Heart left ventricle (tissue), 16 donors: ENCODE measurements around the gene ENAH. TPM values are rescaled to one million over a fixed set of nuclear protein-coding genes. Genes with fewer than 3 reads are reported as not detected.

Experiments used
- ATAC-seq, 4 donors: fragments of 200-7000 bp; cut with Tn5 transposase; one replicate each; pipeline ENCODE4 v1.9.1; 2020 to 2022; ENCODE audit warnings: moderate library complexity in 4 of 4, mild to moderate bottlenecking in 3 of 4, moderate number of reproducible peaks in 1 of 4
- DNase-seq, 5 donors: peaks; one replicate each; pipeline ENCODE4 v3.0.0-alpha.2; 2020
- H3K27ac ChIP-seq, 12 donors: fragments of 200-600 bp; sonication (generic) in 4 of 12; one replicate each; pipeline versions ENCODE4 v1.5.0 to v1.8.0; 2016 to 2022; ENCODE audit warnings: mild to moderate bottlenecking in 2 of 12
- H3K27me3 ChIP-seq, 9 donors: fragments of 200-600 bp; sonication (generic) in 2 of 9; one replicate each; pipeline versions ENCODE4 v1.5.1 to v1.8.0; 2016 to 2022; ENCODE audit warnings: mild to moderate bottlenecking in 3 of 9
- H3K36me3 ChIP-seq, 9 donors: fragments of 200-600 bp; sonication (generic) in 2 of 9; one replicate each; pipeline versions ENCODE4 v1.5.0 to v1.8.0; 2018 to 2022; ENCODE audit warnings: mild to moderate bottlenecking in 2 of 9
- H3K4me1 ChIP-seq, 12 donors: fragments of 200-600 bp; sonication (generic) in 4 of 12; one replicate each; pipeline versions ENCODE4 v1.5.0 to v1.8.0; 2016 to 2022; ENCODE audit warnings: mild to moderate bottlenecking in 3 of 12
- H3K4me3 ChIP-seq, 12 donors: fragments of 200-600 bp; sonication (generic) in 4 of 12; one replicate each; pipeline versions ENCODE4 v1.5.0 to v1.8.0; 2017 to 2022; ENCODE audit warnings: mild to moderate bottlenecking in 9 of 12, moderate library complexity in 4 of 12
- H3K9me3 ChIP-seq, 12 donors: fragments of 200-600 bp; sonication (generic) in 4 of 12; one replicate each; pipeline versions ENCODE4 v1.5.0 to v1.8.0; 2016 to 2022; ENCODE audit warnings: mild to moderate bottlenecking in 1 of 12
- POLR2A ChIP-seq, 2 donors: fragments of 450-650 bp; IDR thresholded peaks; one replicate each; pipeline ENCODE4 v1.6.1; 2017; ENCODE audit warnings: antibody characterized with exemption in 2 of 2, mild to moderate bottlenecking in 2 of 2, moderate library complexity in 2 of 2
- WGBS, 4 donors: extraction: QIAGEN DNeasy Blood & Tissue Kit in 2 of 4; methylation state at CpG; one replicate each; pipeline versions ENCODE4 v1.1.5 to v1.1.7; 2013 to 2018; 5-methylcytosine and 5-hydroxymethylcytosine counted together
- intact Hi-C, 10 donors: fragments of 100-400 bp; cut with DNase I; formaldehyde crosslinking; loops; one replicate each; pipeline versions ENCODE4 v1.11.1 to v1.14.2; 2022
- polyA plus RNA-seq, 2 donors: library from polyadenylated mRNA; stranded (reverse); fragments of 200-250 nt; gene quantifications; one replicate each; pipeline ENCODE4 v1.2.3, GENCODE V29; 2013
- total RNA-seq, 9 donors: library from RNA; depleted of rRNA in 2 of 9; stranded (reverse); fragments of >200 nt in 2 of 9; fragmentation: NEBNext Ultra II Directional in 3 of 9; extraction: Animal tissue kit (Norgen Biotek cat#: 25700) in 3 of 9; gene quantifications; one replicate each; pipeline versions ENCODE4 v1.1.0 to v1.2.4, GENCODE V29; 2016 to 2023
- TF ChIP-seq, protein P1 (sequence below), 12 donors: fragments of 200-600 bp; sonication (generic) in 4 of 12; IDR thresholded peaks; one replicate each; pipeline versions ENCODE4 v1.5.0 to v1.8.0; 2018 to 2022; ENCODE audit warnings: antibody characterized with exemption in 12 of 12, mild to moderate bottlenecking in 5 of 12
- donor health status: ischemic (EF 13 %, LVEDD 7.1; RV severe dilation, severe dysfunction).
- donor health status: healthy with polysubstance abuse.
- donor health status: DM: no; HTN: yes; CAD: no.
- donor health status: DM: no; HTN: no; CAD: no.
- donor health status: ischemic (EF 25% LVEDD 6.9; RV normal size, moderate dysfunction).
- donor health status: ischemic (EF 25% LVEDD 5.7; RV mildly dilated, moderate dysfunction).
- donor health status: healthy.
- donor health status: DM: yes; HTN: yes; CAD: no.
- donor health status: ischemic (EF 35%, LVEDD 5.7; RV mildly dilated, moderate dysfunction).
- donor health status: nonischemic (EF 11% LVEDD 7.7; RV severe dilation, severe dysfunction).
- donor health status: DM: yes; HTN: yes; CAD: no.
- donor health status: PGD.
- donor health status: ischemic (EF 29% LVEDD 5.4; RV normal size, mild dysfunction).
- donor health status: nonischemic (EF 23%, LVEDD 6.1; RV moderate dilation, normal function).

ENAH gene
- total and polyA plus RNA-seq, 11 donors: 17.0 to 183 (median 86.1) TPM

DNA sequence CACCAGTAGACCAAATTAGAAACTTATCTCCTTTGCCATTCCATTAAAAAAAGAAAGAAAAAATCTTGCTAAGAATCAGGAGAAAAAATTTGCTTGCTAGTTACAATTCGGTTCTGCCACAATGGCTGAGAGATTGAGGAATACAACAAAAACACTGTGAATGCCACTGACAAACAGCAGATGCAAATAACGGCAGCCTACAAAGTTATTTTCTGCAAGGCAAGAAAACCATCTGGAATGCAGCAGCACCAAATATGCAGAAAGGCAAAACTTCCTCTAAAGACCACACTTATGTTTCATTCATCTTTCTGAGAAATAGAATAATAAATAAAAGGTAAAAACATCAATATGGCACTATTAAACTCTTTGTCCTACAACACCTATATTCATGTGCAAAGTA, 75.7 kb downstream of the ENAH start:
- TF ChIP-seq, protein P1, sequence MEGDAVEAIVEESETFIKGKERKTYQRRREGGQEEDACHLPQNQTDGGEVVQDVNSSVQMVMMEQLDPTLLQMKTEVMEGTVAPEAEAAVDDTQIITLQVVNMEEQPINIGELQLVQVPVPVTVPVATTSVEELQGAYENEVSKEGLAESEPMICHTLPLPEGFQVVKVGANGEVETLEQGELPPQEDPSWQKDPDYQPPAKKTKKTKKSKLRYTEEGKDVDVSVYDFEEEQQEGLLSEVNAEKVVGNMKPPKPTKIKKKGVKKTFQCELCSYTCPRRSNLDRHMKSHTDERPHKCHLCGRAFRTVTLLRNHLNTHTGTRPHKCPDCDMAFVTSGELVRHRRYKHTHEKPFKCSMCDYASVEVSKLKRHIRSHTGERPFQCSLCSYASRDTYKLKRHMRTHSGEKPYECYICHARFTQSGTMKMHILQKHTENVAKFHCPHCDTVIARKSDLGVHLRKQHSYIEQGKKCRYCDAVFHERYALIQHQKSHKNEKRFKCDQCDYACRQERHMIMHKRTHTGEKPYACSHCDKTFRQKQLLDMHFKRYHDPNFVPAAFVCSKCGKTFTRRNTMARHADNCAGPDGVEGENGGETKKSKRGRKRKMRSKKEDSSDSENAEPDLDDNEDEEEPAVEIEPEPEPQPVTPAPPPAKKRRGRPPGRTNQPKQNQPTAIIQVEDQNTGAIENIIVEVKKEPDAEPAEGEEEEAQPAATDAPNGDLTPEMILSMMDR (IDR thresholded peaks at IDR 0.05): no peak
- no peak for TF ChIP-seq POLR2A (IDR thresholded peaks at IDR 0.05)
- H3K36me3 ChIP-seq: no peaks in the 10 kb centered on the region
- H3K4me3 ChIP-seq: no peak overlapping the region
- intact Hi-C loops: loop anchor here in 4 of 10 donors (5.0 to 10.0 kb wide), 3 partner anchors 68 to 78 kb away; partner anchors contain the start of gene ENAH (in 3 of the 4)
- H3K4me1 ChIP-seq: peaks cover 0 to 68% (median 37%) of the 10 kb centered on the region in 12 donors
- H3K27ac ChIP-seq: peak overlapping the region in 3 of 12 donors; percentile 6 to 69 (median 23)
- ATAC-seq: no peak
- no peak for DNase-seq
- H3K27me3 ChIP-seq: no peaks in the 10 kb centered on the region
- H3K9me3 ChIP-seq: no peaks in the 10 kb centered on the region
- 26 to 44% (median 31%) methylated on average over 2 of the region's 2 CpGs for WGBS, 4 donors

DNA sequence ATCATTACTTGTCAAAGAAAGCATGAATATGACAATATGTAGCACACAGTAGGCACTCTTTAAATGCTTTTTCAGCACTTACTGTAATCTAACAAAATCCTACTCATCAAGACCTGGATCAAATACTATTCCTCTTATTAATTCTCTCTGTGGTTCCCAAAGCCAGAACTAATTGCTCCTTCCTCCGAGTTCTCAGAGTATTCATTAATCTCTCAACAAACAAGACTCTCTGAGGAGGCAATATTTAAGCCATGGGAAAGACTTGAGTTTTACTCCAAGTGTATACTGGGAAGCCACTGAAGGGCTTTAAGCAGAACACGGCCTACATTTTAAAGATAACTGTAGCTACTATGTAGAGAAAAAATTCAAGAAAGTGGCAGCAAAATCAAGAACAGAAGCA, 79.7 kb downstream of the ENAH start:
- Histone ChIP-seq H3K27me3 (no peaks in the 10 kb centered on the region), H3K27ac (no peak overlapping the region), H3K36me3 (no peaks in the 10 kb centered on the region), H3K9me3 (no peaks in the 10 kb centered on the region), H3K4me3 (no peak overlapping the region), H3K4me1 (peaks cover 0 to 43% (median 12%) of the 10 kb centered on the region in 12 donors)
- ATAC-seq: no peak
- 77 to 92% (median 83%) methylated on average over 2 of the region's 2 CpGs for WGBS, 4 donors
- TF ChIP-seq, protein P1 (IDR thresholded peaks at IDR 0.05): no peak
- no peak for TF ChIP-seq POLR2A (IDR thresholded peaks at IDR 0.05)
- intact Hi-C loops: loop anchor here in 3 of 10 donors (10.0 kb wide), 2 partner anchors 72 to 82 kb away; partner anchors contain the start of gene ENAH (in 2 of the 3)
- DNase-seq: no peak

DNA sequence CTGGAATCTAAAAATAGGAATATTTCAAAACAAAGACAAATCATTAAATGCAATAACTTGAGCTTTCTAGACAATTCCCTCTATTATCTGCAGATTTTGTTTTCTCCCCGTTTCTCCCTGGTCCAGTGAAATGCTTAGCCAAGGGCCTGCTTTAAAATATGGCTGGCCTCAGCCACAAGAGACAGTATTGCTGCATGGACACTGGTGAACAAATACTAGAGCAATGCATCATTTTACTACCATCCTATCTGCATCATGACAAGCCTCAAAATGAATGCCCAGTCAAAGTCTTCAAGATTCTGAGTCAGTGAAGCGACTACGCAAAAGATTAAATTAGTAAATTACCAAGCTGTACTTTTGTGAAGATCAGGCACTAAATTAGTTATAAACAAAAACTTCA, 80.5 kb downstream of the ENAH start:
- Histone ChIP-seq H3K36me3 (no peaks in the 10 kb centered on the region), H3K9me3 (no peaks in the 10 kb centered on the region), H3K4me1 (peaks cover 0 to 42% (median 8%) of the 10 kb centered on the region in 12 donors), H3K27ac (no peak overlapping the region), H3K4me3 (no peak overlapping the region), H3K27me3 (no peaks in the 10 kb centered on the region)
- no peak for DNase-seq
- WGBS, 4 donors: 72 to 79% (median 77%) methylated on average over 3 of the region's 3 CpGs
- intact Hi-C loops: loop anchor here in 3 of 10 donors (10.0 kb wide), 2 partner anchors 72 to 82 kb away; partner anchors contain the start of gene ENAH (in 2 of the 3)
- ATAC-seq: peak in 2 of 4 donors; percentile 50 to 54
- no peak for TF ChIP-seq POLR2A (IDR thresholded peaks at IDR 0.05)
- TF ChIP-seq, protein P1 (IDR thresholded peaks at IDR 0.05): peak in 4 of 12 donors; percentile 17 to 35 (median 28)

DNA sequence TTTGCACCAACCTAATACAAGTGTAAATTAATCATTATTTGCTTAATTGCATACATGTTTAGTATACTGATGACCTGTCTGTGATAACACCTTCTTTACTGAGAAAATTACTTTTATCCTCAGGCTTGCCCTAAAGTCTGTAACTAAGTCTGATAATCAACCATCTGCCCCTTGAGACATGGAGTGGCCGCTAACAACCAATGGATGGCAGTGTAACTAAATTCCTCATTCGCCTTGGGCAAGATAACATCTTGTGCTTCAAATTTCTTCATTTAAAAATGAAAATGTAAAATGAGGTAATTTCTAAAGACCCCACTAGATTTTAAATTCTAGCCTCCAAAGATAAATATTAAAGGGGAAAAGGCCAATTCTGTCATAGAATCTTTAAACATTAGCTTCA, 85.1 kb downstream of the ENAH start:
- peaks cover 0 to 24% (median 4%) of the 10 kb centered on the region in 9 donors for H3K36me3 ChIP-seq
- peaks cover 0 to 46% (median 2%) of the 10 kb centered on the region in 12 donors for H3K4me1 ChIP-seq
- no peak for TF ChIP-seq POLR2A (IDR thresholded peaks at IDR 0.05)
- TF ChIP-seq, protein P1 (IDR thresholded peaks at IDR 0.05): peak in 5 of 12 donors; percentile 9 to 41 (median 22)
- ATAC-seq (no peak), DNase-seq (no peak)
- H3K27ac ChIP-seq: no peak overlapping the region
- WGBS, 4 donors: 69 to 80% (median 78%) methylated on average over 2 of the region's 2 CpGs
- no peaks in the 10 kb centered on the region for H3K27me3 ChIP-seq
- H3K9me3 ChIP-seq: no peaks in the 10 kb centered on the region
- no peak overlapping the region for H3K4me3 ChIP-seq
- intact Hi-C loops: loop anchor here in 1 of 10 donors (5.0 kb wide), 1 partner anchor 200 kb away; no protein-coding TSS in a partner anchor
